Measurements from ENCODE around the gene MCF2L.
"Not testable (repeated sequence)": the region's sequence is repeated elsewhere in the genome, so short reads cannot be mapped to it uniquely, and the experiment has no call there.

MCF2L gene

DNA sequence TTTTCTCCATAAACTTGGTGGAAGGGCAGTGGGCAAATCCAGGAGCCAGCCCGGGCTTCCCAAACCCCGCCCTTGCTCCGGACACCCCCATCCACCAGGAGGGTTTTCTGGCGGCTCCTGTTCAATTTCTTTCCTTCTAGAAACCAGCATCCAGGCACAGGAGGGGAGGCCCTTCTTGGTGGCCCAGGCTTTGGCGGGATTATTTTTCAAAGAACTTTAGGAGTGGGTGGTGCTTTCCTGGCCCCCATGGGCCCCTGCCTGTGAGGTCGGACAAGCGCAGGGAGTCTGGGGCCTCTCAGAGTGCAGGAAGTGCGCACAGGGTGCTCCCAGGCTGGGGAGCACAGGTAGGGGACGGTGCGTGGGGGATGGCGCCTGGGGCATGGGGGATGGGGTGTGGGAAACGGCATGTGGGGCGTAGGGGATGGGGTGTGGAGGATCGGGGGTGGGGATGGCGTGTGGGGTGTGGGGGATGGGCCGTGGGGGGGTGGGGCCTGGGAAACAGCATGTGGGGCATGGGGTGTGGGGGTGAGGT is 137.0 kb downstream of the MCF2L start:
- DNase-seq, result no peak

DNA sequence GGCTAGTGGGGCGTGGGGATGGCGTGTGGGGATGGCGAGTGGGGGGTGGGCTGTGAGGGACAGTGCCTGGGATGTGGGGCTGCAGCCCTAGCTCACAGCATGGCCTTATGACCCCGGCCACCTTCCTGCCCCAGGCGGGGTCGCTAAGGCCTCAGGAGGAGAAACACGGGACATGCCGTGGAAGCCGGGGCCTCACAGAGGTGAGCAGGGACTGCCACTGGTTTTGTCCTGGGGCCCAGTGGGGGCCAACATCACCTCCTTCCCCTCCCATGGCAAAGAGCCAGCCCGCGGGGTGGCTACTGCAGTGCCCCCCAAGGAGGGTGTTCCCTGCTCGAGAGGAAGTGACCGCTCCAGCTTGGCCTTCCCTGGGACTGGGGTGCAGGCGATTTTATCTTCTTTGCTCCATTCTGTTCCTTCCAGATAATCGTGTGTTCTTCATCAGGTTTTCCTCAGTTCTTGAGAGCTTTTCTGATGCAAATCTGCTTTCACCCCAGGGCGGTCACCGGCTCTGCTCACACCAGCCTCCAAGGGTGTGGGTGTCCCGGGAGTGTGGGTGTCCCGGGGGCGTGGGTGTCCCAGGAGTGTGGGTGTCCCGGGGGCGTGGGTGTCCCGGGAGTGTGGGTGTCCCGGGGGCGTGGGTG is 137.8 kb downstream of the MCF2L start:
- no peak for DNase-seq

DNA sequence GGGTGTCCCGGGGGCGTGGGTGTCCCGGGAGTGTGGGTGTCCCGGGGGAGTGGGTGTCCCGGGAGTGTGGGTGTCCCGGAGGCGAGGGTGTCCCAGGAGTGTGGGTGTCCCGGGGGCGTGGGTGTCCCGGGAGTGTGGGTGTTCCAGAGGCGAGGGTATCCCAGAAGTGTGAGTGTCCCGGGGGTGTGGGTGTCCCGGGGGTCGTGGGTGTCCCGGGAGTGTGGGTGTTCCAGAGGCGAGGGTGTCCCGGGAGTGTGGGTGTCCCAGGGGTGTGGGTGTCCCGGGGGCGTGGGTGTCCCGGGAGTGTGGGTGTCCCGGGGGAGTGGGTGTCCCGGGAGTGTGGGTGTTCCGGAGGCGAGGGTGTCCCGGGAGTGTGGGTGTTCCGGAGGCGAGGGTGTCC is 139.5 kb downstream of the MCF2L start:
- not testable (repeated sequence) for DNase-seq

DNA sequence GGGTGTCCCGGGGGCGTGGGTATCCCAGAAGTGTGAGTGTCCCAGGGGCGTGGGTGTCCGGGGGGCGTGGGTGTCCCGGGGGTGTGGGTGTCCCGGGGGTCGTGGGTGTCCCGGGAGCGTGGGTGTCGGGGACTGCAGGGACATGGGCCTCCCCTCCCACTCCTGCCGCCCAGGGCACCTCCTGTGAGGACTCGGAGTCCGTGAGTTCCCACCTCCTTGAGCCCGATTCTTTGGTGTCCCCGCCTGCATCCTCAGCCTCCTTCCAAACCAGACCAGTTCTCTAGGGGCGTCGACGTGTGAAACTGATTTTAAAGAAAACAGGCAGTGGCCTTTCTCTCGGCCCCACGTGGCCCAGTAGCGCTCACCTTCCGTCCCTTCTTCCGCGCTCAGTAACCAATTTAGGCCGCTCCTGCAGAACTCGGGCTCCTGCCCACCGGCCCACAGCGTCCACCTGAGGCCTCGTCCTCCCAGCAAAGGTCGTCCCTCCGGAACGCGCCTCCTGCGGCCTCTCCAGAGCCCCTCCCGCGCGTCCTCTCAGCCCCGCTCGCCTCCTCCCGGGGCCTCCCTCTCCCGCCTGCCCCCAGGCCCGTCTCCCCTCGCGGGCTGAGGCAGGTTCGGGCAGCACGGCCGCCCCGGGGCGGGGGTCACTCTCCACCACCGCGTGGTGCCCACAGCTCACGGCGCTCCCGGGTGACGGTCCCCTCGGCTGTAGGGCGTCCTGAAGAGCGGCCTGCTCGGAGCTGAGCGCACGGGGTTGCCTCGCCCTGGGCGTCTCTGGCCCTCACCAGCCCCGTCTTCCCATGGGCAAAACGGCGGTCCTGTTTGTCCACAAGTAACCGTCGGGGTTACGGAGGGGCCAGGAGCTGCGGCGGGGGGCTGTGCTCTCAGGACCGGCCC is 140.4 kb downstream of the MCF2L start:
- no peak for DNase-seq

DNA sequence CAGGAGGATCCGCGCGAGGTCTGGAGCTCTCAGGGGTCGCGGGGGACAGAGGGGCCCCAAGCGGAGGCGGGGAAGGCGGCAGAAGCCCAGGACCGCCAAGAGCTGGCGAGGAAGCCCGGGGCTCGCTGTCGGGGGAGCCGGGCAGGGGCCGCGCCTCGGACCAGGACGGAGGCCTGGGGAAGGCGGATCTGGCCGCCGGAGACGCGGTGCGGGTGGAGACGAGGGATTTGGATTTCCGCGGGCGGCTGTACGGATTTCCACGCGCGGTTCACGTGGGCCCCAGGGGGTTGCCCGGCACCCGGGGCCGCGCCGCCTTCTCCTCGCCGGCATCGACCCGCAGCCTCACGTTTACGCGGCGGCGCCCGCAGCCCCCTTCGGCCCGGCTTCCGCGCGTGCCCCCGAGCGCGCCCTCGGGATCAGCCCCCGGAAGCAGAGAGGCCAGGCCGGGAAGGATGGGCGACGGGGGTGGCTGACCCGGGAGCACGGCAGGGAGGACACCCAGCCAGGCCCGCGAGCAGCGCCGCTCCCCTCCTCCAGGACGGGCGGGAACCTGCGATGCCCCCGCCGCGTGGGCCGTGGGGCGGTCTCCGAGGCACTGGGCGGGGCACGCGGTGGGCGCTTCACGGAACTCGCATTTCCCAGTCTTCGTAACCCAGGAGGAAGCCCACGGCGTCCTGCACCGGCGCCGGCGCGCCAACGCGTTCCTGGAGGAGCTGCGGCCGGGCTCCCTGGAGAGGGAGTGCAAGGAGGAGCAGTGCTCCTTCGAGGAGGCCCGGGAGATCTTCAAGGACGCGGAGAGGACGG is 141.2 kb downstream of the MCF2L start:
- DNase-seq, result no peak

DNA sequence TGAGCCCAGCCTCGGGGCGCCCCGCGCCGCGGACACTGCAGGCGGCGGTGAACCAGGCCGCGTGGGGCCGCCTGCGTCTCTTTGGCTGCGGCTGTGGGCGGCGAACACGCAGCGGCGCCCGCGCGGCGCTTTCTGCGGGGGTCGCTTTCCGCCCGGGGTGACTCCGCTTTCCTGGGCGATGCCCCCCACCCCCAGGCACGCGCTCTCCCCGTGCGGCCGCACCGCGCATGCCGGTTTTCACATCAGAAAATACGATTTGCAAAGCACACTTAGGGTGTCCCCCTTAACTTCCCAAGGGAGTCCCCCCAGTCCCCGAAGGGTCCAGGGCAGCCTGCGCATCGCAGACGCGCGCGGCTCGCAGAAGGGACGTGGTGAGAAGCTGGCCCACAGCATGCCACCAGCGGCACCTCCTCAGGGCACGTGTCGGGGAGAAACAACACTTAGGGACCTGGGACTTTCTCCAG is 141.9 kb downstream of the MCF2L start:
- DNase-seq, result no peak

DNA sequence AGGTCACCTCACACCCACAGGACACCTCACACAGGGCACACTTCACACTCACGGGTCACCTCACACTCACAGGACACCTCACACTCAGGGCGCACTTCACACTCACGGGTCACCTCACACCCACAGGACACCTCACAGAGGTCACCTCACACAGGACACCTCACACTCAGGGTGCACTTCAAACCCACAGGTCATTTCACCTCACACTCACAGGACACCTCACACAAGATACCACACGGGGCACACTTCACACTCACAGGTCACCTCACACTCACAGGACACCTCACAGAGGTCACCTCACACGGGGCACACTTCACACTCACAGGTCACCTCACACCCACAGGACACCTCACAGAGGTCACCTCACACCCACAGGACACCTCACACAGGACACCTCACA is 142.8 kb downstream of the MCF2L start:
- not testable (repeated sequence) for DNase-seq

DNA sequence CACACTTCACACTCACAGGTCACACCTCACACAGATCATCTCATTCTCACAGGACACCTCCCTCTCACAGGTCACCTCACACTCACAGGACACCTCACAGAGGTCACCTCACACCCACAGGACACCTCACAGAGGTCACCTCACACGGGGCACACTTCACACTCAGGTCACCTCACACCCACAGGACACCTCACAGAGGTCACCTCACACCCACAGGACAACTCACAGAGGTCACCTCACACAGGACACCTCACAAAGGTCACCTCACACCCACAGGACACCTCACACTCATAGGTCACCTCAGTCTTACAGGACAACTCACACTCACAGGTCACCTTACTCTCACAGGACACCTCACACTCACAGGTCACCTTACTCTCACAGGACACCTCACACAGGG is 143.5 kb downstream of the MCF2L start:
- DNase-seq, result not testable (repeated sequence)

DNA sequence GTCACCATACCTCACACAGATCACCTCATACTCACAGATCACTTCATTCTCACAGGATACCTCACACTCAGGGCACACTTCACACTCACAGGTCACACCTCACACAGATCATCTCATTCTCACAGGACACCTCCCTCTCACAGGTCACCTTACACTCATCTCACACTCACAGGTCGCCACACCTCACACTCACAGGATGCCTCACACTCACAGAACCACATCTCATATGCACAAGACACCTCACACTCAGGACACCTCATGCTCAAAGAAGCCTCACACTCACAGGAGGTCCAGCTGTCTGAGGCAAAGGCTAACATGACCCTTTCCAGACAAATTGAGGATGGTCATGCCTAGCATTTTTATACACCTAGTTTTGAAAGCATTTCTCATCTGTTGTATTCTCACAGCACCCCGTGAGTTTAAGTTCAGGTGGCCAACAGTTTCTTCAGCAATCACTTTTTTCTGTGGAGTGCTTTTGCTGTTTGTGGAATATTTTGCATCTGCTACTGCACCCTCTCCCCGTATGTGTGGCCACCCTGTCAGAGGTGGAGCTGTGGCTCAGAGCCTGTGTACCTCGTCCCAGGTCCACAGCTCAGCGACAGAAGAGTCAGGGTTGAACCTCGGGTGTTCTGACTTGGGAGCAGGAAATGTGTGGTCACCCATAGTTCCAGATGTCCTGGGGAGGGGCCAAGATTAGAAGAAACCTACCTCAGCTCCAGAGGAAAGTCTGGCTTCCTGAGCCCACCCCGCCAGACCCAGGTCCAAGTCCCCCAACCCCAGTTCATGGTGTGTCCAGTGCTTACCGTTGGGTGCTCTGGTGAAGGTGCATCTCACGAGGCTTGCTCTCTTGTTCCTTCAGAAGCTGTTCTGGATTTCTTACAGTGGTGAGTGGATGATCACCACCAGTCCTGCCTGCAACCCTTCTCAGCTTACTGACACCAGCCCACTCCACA is 144.2 kb downstream of the MCF2L start:
- DNase-seq, result no peak

DNA sequence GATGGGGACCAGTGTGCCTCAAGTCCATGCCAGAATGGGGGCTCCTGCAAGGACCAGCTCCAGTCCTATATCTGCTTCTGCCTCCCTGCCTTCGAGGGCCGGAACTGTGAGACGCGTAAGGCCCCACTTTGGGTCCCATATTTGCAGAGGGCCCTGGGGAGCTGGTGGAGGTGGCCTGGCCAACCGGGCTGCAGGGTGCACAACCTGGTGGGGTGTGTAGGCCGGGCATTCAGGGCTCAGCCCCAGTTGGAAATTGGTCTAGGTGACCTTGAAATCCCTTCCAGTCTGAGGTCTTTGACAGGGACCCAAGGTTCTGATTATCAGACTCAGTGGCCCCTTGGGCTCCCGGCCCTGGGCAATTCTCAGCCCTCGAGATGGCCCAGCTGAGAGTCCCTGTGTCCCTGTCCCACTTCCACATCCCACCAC is 144.8 kb downstream of the MCF2L start:
- DNase-seq, result no peak

DNA sequence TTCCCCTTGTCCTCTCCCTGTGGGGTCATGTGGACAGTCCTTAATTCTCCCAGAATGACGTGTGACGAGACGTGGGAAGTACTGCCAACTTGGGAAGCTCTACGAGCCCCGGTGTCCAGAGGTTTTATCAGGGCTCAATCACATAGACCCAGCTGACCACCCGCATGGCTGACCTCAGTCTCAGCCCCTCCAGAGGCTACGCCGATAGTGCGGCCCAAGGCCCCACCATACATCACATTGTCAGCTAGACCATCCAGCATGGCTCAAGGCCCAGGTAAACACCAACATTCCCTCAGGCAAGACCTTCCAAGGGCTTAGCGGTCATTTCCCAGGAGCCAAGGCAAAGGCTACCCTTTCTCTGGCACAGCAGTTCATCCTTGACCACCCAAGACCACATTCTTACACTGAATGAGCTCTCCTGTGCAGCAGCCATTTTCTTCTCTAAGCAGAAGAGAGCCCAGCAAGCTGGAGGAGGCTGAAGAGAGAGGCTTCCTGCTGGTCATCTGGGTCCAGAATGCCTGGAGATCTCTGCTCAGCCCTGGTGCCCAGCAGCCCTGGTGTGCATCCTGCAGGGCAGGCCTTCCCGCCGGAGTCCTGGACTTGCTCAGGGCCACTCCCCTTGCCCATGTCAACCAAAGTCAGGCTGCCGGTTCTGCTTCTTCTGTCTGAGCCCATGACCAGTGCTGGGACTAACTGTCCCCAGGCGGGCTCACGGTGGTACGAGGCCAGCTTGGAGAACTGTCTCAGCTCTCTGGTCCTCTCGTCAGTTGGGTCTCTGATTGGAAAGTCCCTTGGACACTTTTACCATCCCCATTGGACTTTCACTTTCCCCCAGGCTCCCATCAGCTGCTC is 145.7 kb downstream of the MCF2L start:
- no peak for DNase-seq

DNA sequence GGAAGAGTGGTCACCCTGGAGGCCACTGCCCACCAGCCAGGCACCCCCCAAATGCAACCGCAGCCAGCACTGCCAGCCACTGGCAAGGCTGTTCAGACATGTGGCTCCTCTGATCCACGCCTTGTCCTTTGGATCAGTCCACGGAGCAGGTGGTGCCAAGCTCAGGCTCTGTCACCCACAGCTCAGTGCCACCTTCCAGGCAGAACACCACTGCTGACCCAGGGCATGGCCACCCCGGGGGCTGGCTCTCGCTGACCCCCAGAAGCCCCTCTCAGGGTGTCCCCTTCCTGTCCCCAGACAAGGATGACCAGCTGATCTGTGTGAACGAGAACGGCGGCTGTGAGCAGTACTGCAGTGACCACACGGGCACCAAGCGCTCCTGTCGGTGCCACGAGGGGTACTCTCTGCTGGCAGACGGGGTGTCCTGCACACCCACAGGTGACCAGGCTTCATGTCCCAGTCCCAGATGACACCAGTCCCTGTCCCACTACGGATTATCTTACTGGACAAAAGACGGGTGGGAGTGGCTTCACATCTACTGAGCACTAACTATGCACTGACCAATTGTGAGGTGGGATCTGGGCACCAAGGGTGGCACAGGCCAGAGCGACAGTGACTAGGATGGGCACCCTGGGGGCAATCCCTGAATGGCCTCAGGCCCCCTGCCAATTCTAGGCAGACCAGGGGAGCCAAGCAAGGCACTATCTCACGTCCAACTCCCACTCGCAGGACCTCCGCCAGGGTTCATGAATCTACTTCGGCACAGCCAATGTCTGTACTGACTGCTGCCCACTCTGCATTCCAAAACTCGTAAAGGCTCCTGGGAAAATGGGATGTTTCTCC is 146.6 kb downstream of the MCF2L start:
- no peak for DNase-seq

DNA sequence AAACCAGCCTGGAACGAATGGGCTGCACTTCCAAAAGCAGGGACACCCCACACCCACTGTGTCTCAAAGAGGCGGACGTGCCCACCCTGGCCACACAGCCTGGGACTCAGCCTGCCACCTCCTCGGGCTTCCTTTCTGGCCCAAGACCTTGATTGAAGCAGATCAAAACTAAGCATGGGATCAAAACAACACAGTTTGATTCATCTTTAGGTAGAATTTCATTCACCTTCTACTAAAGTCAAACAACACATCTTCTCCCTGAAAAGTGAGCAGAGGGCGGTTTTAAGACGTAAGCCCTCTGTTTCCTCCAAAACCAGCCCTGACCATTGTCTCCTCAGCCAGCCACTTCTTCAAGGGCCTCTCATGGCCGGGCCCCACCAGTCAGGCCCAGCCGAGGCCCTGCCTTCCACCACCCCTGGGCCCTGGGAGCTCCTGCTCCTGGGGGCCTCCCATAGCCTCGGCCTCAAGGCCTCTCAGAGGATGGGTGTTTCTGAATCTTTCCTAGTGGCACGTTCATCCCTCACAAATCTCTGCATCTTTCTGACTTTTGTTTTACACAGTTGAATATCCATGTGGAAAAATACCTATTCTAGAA is 147.3 kb downstream of the MCF2L start:
- DNase-seq, result no peak

DNA sequence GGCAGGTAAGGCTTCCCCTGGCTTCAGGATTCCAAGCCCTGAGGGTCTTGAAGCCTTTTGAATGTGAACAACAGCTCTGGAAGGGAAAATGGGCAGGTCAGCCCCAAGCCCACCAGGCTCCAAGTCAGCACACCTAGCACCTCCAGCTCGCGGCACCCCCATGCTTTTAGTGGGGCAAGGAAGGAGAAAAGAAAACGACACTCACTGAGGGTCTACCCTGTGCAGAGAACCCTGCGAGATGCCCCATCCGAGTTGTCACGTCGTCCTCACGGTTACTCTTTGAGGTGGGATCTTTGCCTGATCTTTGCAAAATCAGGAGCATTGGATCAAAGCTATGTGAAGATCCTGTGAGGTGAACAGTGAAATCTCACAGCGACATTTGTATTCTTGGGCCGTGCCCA is 147.9 kb downstream of the MCF2L start:
- DNase-seq, result no peak

DNA sequence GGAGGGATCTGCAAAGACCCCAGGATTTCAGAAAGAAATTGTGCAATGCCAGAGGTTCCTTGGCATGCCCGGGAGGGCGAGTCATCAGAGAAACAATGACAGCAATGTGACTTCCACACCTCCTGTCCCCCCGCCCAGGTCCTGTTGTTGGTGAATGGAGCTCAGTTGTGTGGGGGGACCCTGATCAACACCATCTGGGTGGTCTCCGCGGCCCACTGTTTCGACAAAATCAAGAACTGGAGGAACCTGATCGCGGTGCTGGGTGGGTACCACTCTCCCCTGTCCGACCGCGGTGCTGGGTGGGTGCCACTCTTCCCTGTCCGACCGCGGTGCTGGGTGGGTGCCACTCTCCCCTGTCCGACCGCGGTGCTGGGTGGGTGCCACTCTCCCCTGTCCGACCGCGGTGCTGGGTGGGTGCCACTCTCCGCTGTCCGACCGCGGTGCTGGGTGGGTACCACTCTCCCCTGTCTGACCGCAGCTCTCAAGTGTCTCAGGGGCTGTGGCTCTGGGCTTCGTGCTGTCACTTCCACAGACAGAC is 148.4 kb downstream of the MCF2L start:
- DNase-seq, result no peak

DNA sequence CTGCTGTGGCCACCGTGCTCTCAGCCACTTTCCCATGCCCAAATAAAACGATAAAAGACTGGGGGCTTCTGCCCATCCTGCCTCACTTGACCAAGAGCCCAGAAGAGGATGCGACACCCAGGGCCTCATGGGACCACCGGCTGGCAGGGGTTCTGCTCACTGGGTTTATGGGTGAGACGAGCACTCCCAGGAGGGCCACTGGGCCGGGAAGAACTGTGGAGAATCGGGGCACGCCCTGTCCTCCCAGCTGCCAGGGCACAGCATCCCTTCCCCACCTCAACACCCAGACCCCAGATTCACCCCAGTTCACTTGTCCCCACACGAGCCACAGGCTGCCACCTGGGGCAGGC is 148.9 kb downstream of the MCF2L start:
- no peak for DNase-seq

DNA sequence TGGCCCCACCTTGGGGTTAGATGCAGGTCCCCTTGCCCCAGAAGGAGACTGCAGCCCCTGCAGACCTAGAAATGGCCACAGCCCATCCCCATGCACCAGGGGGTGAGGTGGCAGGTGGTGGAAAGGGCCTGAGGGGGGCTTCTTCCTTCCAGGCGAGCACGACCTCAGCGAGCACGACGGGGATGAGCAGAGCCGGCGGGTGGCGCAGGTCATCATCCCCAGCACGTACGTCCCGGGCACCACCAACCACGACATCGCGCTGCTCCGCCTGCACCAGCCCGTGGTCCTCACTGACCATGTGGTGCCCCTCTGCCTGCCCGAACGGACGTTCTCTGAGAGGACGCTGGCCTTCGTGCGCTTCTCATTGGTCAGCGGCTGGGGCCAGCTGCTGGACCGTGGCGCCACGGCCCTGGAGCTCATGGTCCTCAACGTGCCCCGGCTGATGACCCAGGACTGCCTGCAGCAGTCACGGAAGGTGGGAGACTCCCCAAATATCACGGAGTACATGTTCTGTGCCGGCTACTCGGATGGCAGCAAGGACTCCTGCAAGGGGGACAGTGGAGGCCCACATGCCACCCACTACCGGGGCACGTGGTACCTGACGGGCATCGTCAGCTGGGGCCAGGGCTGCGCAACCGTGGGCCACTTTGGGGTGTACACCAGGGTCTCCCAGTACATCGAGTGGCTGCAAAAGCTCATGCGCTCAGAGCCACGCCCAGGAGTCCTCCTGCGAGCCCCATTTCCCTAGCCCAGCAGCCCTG is 149.4 kb downstream of the MCF2L start:
- no peak for DNase-seq

DNA sequence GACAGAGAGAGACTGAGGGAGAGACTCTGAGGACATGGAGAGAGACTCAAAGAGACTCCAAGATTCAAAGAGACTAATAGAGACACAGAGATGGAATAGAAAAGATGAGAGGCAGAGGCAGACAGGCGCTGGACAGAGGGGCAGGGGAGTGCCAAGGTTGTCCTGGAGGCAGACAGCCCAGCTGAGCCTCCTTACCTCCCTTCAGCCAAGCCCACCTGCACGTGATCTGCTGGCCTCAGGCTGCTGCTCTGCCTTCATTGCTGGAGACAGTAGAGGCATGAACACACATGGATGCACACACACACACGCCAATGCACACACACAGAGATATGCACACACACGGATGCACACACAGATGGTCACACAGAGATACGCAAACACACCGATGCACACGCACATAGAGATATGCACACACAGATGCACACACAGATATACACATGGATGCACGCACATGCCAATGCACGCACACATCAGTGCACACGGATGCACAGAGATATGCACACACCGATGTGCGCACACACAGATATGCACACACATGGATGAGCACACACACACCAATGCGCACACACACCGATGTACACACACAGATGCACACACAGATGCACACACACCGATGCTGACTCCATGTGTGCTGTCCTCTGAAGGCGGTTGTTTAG is 150.3 kb downstream of the MCF2L start:
- no peak for DNase-seq

Data from NCI-H1092 (cell line).